GM23338 (cell line): Measurements from ENCODE around the gene NAA16. TPM values are rescaled to one million over a fixed set of nuclear protein-coding genes. Genes with fewer than 3 reads are reported as not detected.
"Not testable (repeated sequence)": the region's sequence is repeated elsewhere in the genome, so short reads cannot be mapped to it uniquely, and the experiment has no call there.

ENCODE experiments used
- ATAC-seq: fragments of 200-7000 bp; cut with Tn5 transposase; 3 replicates; pipeline ENCODE4 v1.9.1; 2020
- DNase-seq: peaks from one replicate; pipeline ENCODE4 v3.0.0-alpha.2; 2015; ENCODE audit warnings: low spot score
- H2AFZ ChIP-seq: fragments of 200-600 bp; sonication (generic); 2 replicates; pipeline ENCODE4 v1.8.0; 2016; ENCODE audit warnings: antibody characterized with exemption, mild to moderate bottlenecking, moderate library complexity
- H3F3A ChIP-seq: fragments of 200-600 bp; sonication (generic); replicated peaks from 2 replicates; pipeline ENCODE4 v1.8.0; 2017; ENCODE audit warnings: antibody characterized with exemption, mixed run types, low read depth
- H3K27ac ChIP-seq: fragments of 200-600 bp; sonication (generic); 2 replicates; pipeline ENCODE4 v1.6.1; 2016; ENCODE audit warnings: low read depth
- H3K27me3 ChIP-seq: fragments of 200-600 bp; sonication (generic); 2 replicates; pipeline ENCODE4 v1.8.0; 2016; ENCODE audit warnings: mild to moderate bottlenecking, mixed run types, moderate library complexity; ENCODE audit not compliant: insufficient read depth
- H3K36me3 ChIP-seq: fragments of 200-600 bp; sonication (generic); 2 replicates; pipeline ENCODE4 v1.8.0; 2016; ENCODE audit warnings: mild to moderate bottlenecking; ENCODE audit not compliant: insufficient read depth
- H3K4me1 ChIP-seq: fragments of 200-600 bp; sonication (generic); 2 replicates; pipeline ENCODE4 v1.8.0; 2016; ENCODE audit warnings: mild to moderate bottlenecking, moderate library complexity; ENCODE audit not compliant: insufficient read depth
- H3K4me2 ChIP-seq: fragments of 200-600 bp; sonication (generic); 2 replicates; pipeline ENCODE4 v1.7.1; 2017; ENCODE audit warnings: mixed run types
- H3K4me3 ChIP-seq: fragments of 200-600 bp; sonication (generic); 2 replicates; pipeline ENCODE4 v1.6.1; 2016; ENCODE audit warnings: mixed run types
- H3K79me2 ChIP-seq: fragments of 200-600 bp; sonication (generic); replicated peaks from 2 replicates; pipeline ENCODE4 v1.8.0; 2017; ENCODE audit warnings: mild to moderate bottlenecking; ENCODE audit not compliant: insufficient read depth
- H3K9me2 ChIP-seq: fragments of 200-600 bp; sonication (generic); 2 replicates; pipeline ENCODE4 v1.8.0; 2017; ENCODE audit not compliant: insufficient read depth
- H4K20me1 ChIP-seq: fragments of 200-600 bp; sonication (generic); replicated peaks from 2 replicates; pipeline ENCODE4 v1.8.0; 2017; ENCODE audit warnings: mild to moderate bottlenecking; ENCODE audit not compliant: insufficient read depth
- H3K27ac Mint-ChIP-seq: 2 replicates; pipeline ENCODE4 v1.8.0; 2020; ENCODE audit warnings: inconsistent platforms, mild to moderate bottlenecking, moderate library complexity, mixed read lengths
- H3K27me3 Mint-ChIP-seq: 3 replicates; pipeline ENCODE4 v1.8.0; 2022; ENCODE audit warnings: low read depth, mild to moderate bottlenecking, moderate library complexity, mixed read lengths, inconsistent platforms; ENCODE audit not compliant: insufficient read depth, poor library complexity
- H3K36me3 Mint-ChIP-seq: 3 replicates; pipeline ENCODE4 v1.8.0; 2021; ENCODE audit warnings: low read depth, mild to moderate bottlenecking, inconsistent platforms, moderate library complexity, mixed read lengths
- H3K4me1 Mint-ChIP-seq: 3 replicates; pipeline ENCODE4 v1.8.0; 2020; ENCODE audit warnings: mild to moderate bottlenecking, inconsistent platforms, mixed read lengths
- H3K4me3 Mint-ChIP-seq: 3 replicates; pipeline ENCODE4 v1.8.0; 2021; ENCODE audit warnings: moderate library complexity, mild to moderate bottlenecking, inconsistent platforms, mixed read lengths
- H3K9me3 Mint-ChIP-seq: 3 replicates; pipeline ENCODE4 v1.8.0; 2020; ENCODE audit warnings: moderate library complexity, mild to moderate bottlenecking, inconsistent platforms, mixed read lengths
- CREB1 ChIP-seq: fragments of 250-450 bp; sonication (Bioruptor Pico); IDR thresholded peaks from 2 replicates; pipeline ENCODE4 v1.5.0; 2020; ENCODE audit warnings: low read depth, mild to moderate bottlenecking, moderate library complexity
- EZH2 ChIP-seq: fragments of 200-600 bp; sonication (generic); IDR thresholded peaks from one replicate; pipeline ENCODE4 v1.8.0; 2017; ENCODE audit warnings: antibody characterized with exemption, mild to moderate bottlenecking, low read depth; ENCODE audit not compliant: unreplicated experiment
- EZH2phosphoT487 ChIP-seq: fragments of 200-600 bp; sonication (generic); IDR thresholded peaks from one replicate; pipeline ENCODE4 v1.8.1; 2018; ENCODE audit warnings: antibody characterized with exemption; ENCODE audit not compliant: unreplicated experiment
- JUNB ChIP-seq: IDR thresholded peaks from one replicate; pipeline ENCODE4 v1.6.1; 2016; ENCODE audit warnings: antibody characterized with exemption; ENCODE audit not compliant: unreplicated experiment
- ZNF114 ChIP-seq: fragments of 250-450 bp; sonication (Bioruptor Pico); IDR thresholded peaks from 2 replicates; pipeline ENCODE4 v1.5.0; 2020; ENCODE audit warnings: mild to moderate bottlenecking, moderate library complexity
- ZNF462 ChIP-seq: fragments of 250-450 bp; sonication (Bioruptor Pico); IDR thresholded peaks from 2 replicates; pipeline ENCODE4 v1.5.0; 2020; ENCODE audit warnings: mild to moderate bottlenecking, moderate library complexity
- polyA plus RNA-seq: library from polyadenylated mRNA; unstranded; fragments of >200 nt; fragmentation: Nextera tagmentation; extraction: Ambion mirVana; gene quantifications from 2 replicates; pipeline ENCODE4 v1.2.1, GENCODE V29; 2016
- total RNA-seq: library from RNA; depleted of rRNA; stranded (reverse); fragments of >200 nt; shearing (Covaris generic); gene quantifications from 2 replicates; pipeline ENCODE4 v1.2.3, GENCODE V29; 2014
- TF ChIP-seq, protein P1 (sequence below): IDR thresholded peaks from one replicate; pipeline ENCODE4 v1.6.1; 2018; ENCODE audit warnings: antibody characterized with exemption; ENCODE audit not compliant: unreplicated experiment

The NAA16 gene
- total and polyA plus RNA-seq, 2 experiments from 2014 or later, result 42.3 to 51.7 TPM

- Histone ChIP-seq H3K36me3 (peaks cover 16% of the 10 kb centered on the region), H3K27ac (no peak overlapping the region), H3K4me1 (no peaks in the 10 kb centered on the region), H3K79me2 (peaks cover 34% of the 10 kb centered on the region), H3K27me3 (no peaks in the 10 kb centered on the region), H2AFZ (no peak overlapping the region), H4K20me1 (peaks cover 6% of the 10 kb centered on the region; the same call in 1 of the 2 replicates), H3K4me3 (no peak overlapping the region), H3K9me2 (no peaks in the 10 kb centered on the region), H3K4me2 (no peak overlapping the region), H3F3A (no peaks in the 10 kb centered on the region)
- Mint-ChIP-seq H3K4me3 (no peak overlapping the region), H3K36me3 (peaks cover 38% of the 10 kb centered on the region), H3K4me1 (no peaks in the 10 kb centered on the region), H3K9me3 (no peaks in the 10 kb centered on the region), H3K27me3 (peaks cover 5% of the 10 kb centered on the region), H3K27ac (no peak overlapping the region)
- DNase-seq (no peak), ATAC-seq (no peak)
- TF ChIP-seq ZNF114 (no peak), CREB1 (CRISPR knock-in tag) (no peak)
- TF ChIP-seq, protein P1, sequence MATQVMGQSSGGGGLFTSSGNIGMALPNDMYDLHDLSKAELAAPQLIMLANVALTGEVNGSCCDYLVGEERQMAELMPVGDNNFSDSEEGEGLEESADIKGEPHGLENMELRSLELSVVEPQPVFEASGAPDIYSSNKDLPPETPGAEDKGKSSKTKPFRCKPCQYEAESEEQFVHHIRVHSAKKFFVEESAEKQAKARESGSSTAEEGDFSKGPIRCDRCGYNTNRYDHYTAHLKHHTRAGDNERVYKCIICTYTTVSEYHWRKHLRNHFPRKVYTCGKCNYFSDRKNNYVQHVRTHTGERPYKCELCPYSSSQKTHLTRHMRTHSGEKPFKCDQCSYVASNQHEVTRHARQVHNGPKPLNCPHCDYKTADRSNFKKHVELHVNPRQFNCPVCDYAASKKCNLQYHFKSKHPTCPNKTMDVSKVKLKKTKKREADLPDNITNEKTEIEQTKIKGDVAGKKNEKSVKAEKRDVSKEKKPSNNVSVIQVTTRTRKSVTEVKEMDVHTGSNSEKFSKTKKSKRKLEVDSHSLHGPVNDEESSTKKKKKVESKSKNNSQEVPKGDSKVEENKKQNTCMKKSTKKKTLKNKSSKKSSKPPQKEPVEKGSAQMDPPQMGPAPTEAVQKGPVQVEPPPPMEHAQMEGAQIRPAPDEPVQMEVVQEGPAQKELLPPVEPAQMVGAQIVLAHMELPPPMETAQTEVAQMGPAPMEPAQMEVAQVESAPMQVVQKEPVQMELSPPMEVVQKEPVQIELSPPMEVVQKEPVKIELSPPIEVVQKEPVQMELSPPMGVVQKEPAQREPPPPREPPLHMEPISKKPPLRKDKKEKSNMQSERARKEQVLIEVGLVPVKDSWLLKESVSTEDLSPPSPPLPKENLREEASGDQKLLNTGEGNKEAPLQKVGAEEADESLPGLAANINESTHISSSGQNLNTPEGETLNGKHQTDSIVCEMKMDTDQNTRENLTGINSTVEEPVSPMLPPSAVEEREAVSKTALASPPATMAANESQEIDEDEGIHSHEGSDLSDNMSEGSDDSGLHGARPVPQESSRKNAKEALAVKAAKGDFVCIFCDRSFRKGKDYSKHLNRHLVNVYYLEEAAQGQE, result no peak
Measured at GRCh38 chr13:41354416-41354815, 43.3 kb downstream of the NAA16 start.

- H4K20me1 ChIP-seq, H3K4me3 ChIP-seq, H3K4me1 ChIP-seq, H2AFZ ChIP-seq, H3K27me3 ChIP-seq, H3K9me3 Mint-ChIP-seq, ATAC-seq, DNase-seq, H3K27me3 Mint-ChIP-seq, H3K4me1 Mint-ChIP-seq, H3K9me2 ChIP-seq, H3K4me2 ChIP-seq, H3F3A ChIP-seq, H3K27ac Mint-ChIP-seq, H3K27ac ChIP-seq, H3K4me3 Mint-ChIP-seq: not testable (repeated sequence)
- Histone ChIP-seq H3K36me3 (peaks cover 19% of the 10 kb centered on the region), H3K79me2 (peaks cover 23% of the 10 kb centered on the region)
- peaks cover 45% of the 10 kb centered on the region for H3K36me3 Mint-ChIP-seq
Measured at GRCh38 chr13:41356385-41356648, 45.2 kb downstream of the NAA16 start.

- H3K9me2 ChIP-seq, result no peaks in the 10 kb centered on the region
- peaks cover 23% of the 10 kb centered on the region for H3K79me2 ChIP-seq
- no peak overlapping the region for H3K4me3 ChIP-seq
- no peaks in the 10 kb centered on the region for H3F3A ChIP-seq
- H3K4me2 ChIP-seq, result no peak overlapping the region
- no peak for ATAC-seq
- Mint-ChIP-seq H3K9me3 (no peaks in the 10 kb centered on the region), H3K27ac (no peak overlapping the region), H3K4me3 (no peak overlapping the region), H3K4me1 (no peaks in the 10 kb centered on the region), H3K36me3 (peaks cover 50% of the 10 kb centered on the region), H3K27me3 (peaks cover 2% of the 10 kb centered on the region)
- TF ChIP-seq JUNB (no peak), EZH2phosphoT487 (no peak), ZNF462 (CRISPR knock-in tag) (no peak), EZH2 (no peak)
- no peaks in the 10 kb centered on the region for H4K20me1 ChIP-seq
- peaks cover 19% of the 10 kb centered on the region for H3K36me3 ChIP-seq
- H3K27ac ChIP-seq, result no peak overlapping the region
- H3K27me3 ChIP-seq, result no peaks in the 10 kb centered on the region
- H2AFZ ChIP-seq, result no peak overlapping the region
- no peak for DNase-seq
- no peaks in the 10 kb centered on the region for H3K4me1 ChIP-seq
Measured at GRCh38 chr13:41356786-41357185, 45.7 kb downstream of the NAA16 start.
